HL-60/S4 treated with retinoic acid at 250 ng/mL for 4 days and 3 days (cell line): ENCODE measurements around the gene MEST.
"Not testable (repeated sequence)": the region's sequence is repeated elsewhere in the genome, so short reads cannot be mapped to it uniquely, and the experiment has no call there.

Experiments used
- in situ Hi-C: fragments of 300-500 bp; cut with MboI; formaldehyde crosslinking; loops from 2 replicates; pipeline ENCODE4 v1.7.0; 2022; ENCODE audit warnings: low sequenced_read_pairs

MEST gene

GRCh38 chr7:130521258-130521951, 29.5 kb downstream of the MEST start:
- in situ Hi-C loops = no loop called here

DNA sequence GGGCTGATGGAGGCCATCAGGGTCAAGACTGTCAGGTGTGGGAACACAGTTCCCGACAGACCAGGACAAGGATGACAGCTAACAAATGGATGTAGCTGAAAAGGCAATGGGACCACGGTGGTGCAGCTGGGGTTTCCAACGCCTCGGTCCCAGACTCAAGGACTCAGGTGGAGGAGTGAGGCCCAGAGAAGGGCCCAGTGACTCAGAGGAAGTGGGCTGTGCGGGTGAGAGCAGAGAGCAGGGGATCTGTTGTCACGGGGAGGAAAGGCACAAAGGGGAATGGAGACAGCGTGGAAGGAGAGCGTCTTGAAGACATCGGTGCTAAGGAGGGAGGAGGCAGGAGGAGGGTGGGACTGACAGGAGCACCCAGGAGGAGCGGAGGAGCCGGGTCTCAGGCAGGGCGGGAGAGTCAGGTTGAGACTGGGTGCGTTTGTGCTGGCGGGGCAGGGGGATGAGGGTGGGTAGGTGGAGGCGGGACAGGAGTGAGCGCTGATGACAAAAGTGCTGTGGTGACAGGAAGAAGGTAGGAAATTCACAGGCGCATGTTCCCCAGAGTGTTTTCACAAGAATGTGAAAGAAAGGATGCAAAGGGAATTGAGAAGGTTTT, 31.7 kb downstream of the MEST start:
- in situ Hi-C loops = not testable (repeated sequence)

GRCh38 chr7:130524628-130525027, 32.7 kb downstream of the MEST start:
- in situ Hi-C loops = no loop called here

DNA sequence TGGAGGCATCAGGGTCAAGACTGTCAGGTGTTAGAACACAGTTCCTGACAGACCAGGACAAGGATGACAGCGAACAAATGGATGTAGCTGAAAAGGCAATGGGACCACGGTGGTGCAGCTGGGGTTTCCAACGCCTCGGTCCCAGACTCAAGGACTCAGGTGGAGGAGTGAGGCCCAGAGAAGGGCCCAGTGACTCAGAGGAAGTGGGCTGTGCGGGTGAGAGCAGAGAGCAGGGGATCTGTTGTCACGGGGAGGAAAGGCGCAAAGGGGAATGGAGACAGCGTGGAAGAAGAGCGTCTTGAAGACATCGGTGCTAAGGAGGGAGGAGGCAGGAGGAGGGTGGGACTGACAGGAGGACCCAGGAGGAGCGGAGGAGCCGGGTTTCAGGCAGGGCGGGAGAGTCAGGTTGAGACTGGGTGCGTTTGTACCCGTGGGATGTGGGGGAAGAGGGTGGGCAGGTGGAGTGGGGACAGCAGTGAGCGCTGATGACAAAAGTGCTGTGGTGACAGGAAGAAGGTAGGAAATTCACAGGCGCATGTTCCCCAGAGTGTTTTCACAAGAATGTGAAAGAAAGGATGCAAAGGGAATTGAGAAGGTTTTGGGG, 36.0 kb downstream of the MEST start:
- in situ Hi-C loops = not testable (repeated sequence)

DNA sequence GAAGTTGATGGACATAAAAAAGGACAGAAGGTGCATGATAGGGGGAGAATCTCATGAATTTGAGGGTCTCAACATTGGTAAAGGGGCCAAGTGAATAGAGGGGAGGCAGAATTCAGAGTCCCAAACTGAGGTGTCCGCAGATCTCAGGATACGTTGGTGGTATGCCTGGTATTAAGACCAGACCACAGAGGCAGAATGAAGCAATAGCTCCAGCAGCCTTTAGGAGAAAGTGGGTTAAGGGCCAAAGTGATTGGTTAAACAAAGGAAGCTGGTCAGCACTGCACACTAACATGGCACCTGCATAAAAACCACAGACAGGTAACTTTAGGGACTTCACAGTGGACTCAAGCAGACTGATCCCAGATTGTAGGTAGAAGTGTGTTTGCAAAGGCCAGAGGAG, 37.5 kb downstream of the MEST start:
- in situ Hi-C loops = no loop called here

DNA sequence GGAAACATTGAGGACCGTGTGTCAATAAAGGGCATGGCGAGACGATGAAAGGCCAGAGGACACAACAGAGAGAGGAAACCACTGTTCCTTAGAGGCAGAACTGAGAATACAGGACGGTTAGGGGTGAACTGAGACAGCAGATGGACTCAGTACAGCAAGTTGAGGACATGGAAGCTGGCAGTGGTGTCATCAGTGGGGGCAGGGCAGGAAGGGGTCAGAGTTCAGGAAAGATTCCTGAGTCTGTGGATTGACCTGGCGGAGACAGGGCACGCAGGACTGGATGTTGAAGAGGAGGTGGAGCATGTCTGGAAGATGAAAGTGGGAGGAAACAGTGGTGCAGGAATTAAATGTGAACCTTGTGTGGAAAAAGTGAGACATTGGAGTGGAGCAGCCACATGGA, 46.0 kb downstream of the MEST start:
- in situ Hi-C loops = not testable (repeated sequence)

GRCh38 chr7:130541287-130541686, 49.4 kb downstream of the MEST start:
- in situ Hi-C loops = not testable (repeated sequence)

- in situ Hi-C loops = not testable (repeated sequence)
Measured at GRCh38 chr7:130542297-130542696, 50.4 kb downstream of the MEST start.

GRCh38 chr7:130543487-130544010, 51.7 kb downstream of the MEST start:
- in situ Hi-C loops = no loop called here

GRCh38 chr7:130544356-130544755, 52.5 kb downstream of the MEST start:
- in situ Hi-C loops = no loop called here

- in situ Hi-C loops = no loop called here
Measured at GRCh38 chr7:130553398-130554029, 61.6 kb downstream of the MEST start.

GRCh38 chr7:130554481-130554880, 62.6 kb downstream of the MEST start:
- in situ Hi-C loops = no loop called here
